Activated CD4-positive, alpha-beta T cell treated with anti-CD3 and anti-CD28 coated beads, Interleukin-2, amount 50 U/mL, for 24 hours (primary cell): ENCODE results near the gene ANKFN1.

Experiments used
- DNase-seq, 2 donors: peaks; one replicate each; pipeline ENCODE4 v3.0.0-alpha.2; 2020; ENCODE audit warnings: low read depth in 1 of 2, low spot score in 1 of 2

ANKFN1 gene

GRCh38 chr17:56489980-56490379 is 336.7 kb downstream of the ANKFN1 start:
- no peak for DNase-seq

- no peak for DNase-seq
These were observed 342.3 kb downstream of the ANKFN1 start for GRCh38 chr17:56495556-56495955.

GRCh38 chr17:56497132-56497531 is 343.9 kb downstream of the ANKFN1 start:
- DNase-seq = no peak

GRCh38 chr17:56499799-56500388 is 346.6 kb downstream of the ANKFN1 start:
- peak in 1 of 2 donors; percentile 8 for DNase-seq

GRCh38 chr17:56502120-56502654 is 348.9 kb downstream of the ANKFN1 start:
- no peak for DNase-seq

GRCh38 chr17:56505154-56505756 is 352.0 kb downstream of the ANKFN1 start:
- no peak for DNase-seq

- DNase-seq = no peak
These were observed 353.1 kb downstream of the ANKFN1 start for GRCh38 chr17:56506349-56506748.

GRCh38 chr17:56510554-56511342 is 357.5 kb downstream of the ANKFN1 start:
- DNase-seq = no peak

GRCh38 chr17:56514264-56514663 is 361.0 kb downstream of the ANKFN1 start:
- DNase-seq = no peak

- no peak for DNase-seq
These were observed 361.6 kb downstream of the ANKFN1 start for GRCh38 chr17:56514899-56515298.

GRCh38 chr17:56521414-56522141 is 368.3 kb downstream of the ANKFN1 start:
- DNase-seq = no peak

GRCh38 chr17:56523042-56523441 is 369.8 kb downstream of the ANKFN1 start:
- no peak for DNase-seq

- DNase-seq = no peak
These were observed 375.4 kb downstream of the ANKFN1 start for GRCh38 chr17:56528696-56529095.

GRCh38 chr17:56532926-56533325 is 379.7 kb downstream of the ANKFN1 start:
- DNase-seq = no peak

- no peak for DNase-seq
These were observed 383.5 kb downstream of the ANKFN1 start for GRCh38 chr17:56536766-56537165.

GRCh38 chr17:56540836-56541235 is 387.6 kb downstream of the ANKFN1 start:
- DNase-seq = no peak

GRCh38 chr17:56543280-56543679 is 390.0 kb downstream of the ANKFN1 start:
- no peak for DNase-seq

- no peak for DNase-seq
These were observed 391.8 kb downstream of the ANKFN1 start for GRCh38 chr17:56545106-56545505.

- DNase-seq = no peak
These were observed 392.7 kb downstream of the ANKFN1 start for GRCh38 chr17:56545930-56546329.

GRCh38 chr17:56548661-56549060 is 395.4 kb downstream of the ANKFN1 start:
- DNase-seq = no peak

GRCh38 chr17:56549501-56549900 is 396.2 kb downstream of the ANKFN1 start:
- DNase-seq = no peak
